ENCODE measurements around the gene SPTA1. TPM values are rescaled to one million over a fixed set of nuclear protein-coding genes. Genes with fewer than 3 reads are reported as not detected.

The SPTA1 gene
- total RNA-seq, 4 donors from 2014 or later, result 0.38 to 0.88 (median 0.68) TPM; not detected in 1

DNA sequence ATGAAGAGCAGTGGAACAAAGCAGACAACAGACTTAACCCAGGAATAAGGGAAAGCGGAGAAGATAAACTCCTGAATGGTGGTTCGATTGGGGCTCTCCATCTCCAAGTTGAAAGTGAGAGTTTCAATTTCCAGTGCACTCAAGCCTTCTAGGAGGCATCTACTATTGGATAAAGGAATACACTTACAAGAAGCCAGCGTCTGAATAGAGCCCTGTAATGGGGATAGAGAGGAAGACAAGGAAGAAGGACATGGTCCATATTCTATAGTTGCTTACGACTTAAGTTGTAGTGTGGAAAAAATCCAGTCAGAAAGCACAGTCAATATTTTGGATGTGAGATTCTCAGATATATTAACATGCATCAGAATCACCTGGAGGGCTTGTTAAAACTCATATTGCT, 14.0 kb upstream of the SPTA1 start, which contains the start of gene OR6K2:
Gene OR6K2 (minus strand): TSS at position 101 of the 400 bp plus-strand sequence. CDS start 0 bp downstream, at position 101.
- TF ChIP-seq, protein P1, sequence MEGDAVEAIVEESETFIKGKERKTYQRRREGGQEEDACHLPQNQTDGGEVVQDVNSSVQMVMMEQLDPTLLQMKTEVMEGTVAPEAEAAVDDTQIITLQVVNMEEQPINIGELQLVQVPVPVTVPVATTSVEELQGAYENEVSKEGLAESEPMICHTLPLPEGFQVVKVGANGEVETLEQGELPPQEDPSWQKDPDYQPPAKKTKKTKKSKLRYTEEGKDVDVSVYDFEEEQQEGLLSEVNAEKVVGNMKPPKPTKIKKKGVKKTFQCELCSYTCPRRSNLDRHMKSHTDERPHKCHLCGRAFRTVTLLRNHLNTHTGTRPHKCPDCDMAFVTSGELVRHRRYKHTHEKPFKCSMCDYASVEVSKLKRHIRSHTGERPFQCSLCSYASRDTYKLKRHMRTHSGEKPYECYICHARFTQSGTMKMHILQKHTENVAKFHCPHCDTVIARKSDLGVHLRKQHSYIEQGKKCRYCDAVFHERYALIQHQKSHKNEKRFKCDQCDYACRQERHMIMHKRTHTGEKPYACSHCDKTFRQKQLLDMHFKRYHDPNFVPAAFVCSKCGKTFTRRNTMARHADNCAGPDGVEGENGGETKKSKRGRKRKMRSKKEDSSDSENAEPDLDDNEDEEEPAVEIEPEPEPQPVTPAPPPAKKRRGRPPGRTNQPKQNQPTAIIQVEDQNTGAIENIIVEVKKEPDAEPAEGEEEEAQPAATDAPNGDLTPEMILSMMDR (IDR thresholded peaks at IDR 0.05; ENCODE audit: low read depth), result no peak

DNA sequence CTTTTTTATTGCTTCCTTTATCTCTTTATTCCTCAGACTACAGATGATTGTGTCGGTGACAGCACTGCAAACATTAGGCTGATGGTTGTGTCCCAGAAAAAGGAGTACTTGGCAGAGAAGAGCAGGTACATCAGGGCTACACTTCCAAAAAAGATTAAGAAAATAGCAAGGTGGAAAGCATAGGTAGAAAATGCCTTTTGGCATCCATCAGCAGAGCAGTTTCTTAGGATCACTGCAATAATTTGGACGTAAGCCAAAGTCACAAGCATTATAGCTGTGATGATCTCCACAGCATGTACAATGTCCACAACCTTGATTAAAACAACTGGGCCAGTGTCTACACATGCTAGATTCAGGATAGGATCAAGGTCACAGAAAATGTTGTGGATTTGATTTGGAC, 8.1 kb upstream of the SPTA1 start:
- TF ChIP-seq, protein P1 (IDR thresholded peaks at IDR 0.05; ENCODE audit: low read depth), result no peak

- TF ChIP-seq, protein P1 (IDR thresholded peaks at IDR 0.05; ENCODE audit: low read depth), result no peak
Measured at GRCh38 chr1:158692356-158692755, 5.8 kb upstream of the SPTA1 start.

DNA sequence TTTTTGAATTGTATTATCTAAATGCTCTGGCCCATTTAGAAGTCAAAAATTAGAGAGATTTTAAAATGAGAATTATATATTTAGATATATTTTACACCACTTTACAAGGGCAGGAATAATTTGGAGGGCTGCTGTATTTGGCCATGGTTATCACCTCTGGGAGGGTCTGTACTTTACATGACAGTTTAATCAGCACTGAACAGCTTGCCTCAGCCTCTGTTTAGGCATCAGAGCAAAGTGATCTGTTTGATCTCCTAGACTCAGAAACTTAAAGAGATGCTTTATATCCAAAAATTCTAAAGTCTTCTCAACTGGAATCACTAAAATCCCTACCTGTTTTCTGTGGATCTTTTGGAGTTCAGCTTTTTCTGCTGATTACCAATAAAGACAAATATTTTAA, 5.4 kb upstream of the SPTA1 start:
- TF ChIP-seq, protein P1 (IDR thresholded peaks at IDR 0.05; ENCODE audit: low read depth), result no peak

GRCh38 chr1:158689875-158690274, 3.4 kb upstream of the SPTA1 start:
- TF ChIP-seq, protein P1 (IDR thresholded peaks at IDR 0.05; ENCODE audit: low read depth), result no peak

DNA sequence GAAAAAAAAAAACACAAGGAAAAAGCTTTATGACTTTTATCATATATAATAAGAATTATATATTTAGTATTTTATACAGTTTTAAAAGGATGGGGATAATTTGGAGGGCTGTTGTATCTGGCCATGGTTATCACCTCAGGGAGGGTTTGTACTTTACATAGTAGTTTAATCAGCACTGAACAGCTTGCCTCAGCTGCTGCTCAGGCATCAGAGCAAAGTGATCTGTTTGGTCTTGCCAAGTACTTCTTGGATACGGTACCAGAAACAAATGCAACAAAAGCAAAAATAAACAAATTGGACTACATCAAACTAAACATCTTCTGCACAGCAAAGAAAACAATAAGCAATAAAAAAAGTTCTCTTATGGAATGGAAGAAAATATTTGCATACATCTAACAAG, 2.6 kb upstream of the SPTA1 start:
- TF ChIP-seq, protein P1 (IDR thresholded peaks at IDR 0.05; ENCODE audit: low read depth), result no peak

DNA sequence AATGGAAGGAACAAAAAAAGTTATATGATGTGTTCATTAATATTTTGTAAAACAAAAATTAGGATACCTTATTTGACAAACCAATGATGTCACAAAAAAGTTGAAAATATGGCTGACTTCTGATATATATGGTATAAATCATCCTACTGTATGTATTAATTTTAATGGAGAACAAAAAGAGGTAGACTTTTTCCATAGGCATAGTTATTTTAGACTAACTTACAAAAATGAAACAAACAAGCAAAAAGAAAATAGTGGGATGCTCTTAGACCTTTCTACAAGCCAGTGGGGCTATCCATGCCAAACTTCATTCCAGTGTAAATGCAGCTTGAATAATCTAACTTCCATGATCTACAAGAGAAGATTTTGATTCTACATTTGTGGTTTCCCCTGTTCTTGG, 522 bp upstream of the SPTA1 start:
- TF ChIP-seq, protein P1 (IDR thresholded peaks at IDR 0.05; ENCODE audit: low read depth), result no peak
